H9 (cell line): ENCODE measurements around the gene TSG101. TPM values are rescaled to one million over a fixed set of nuclear protein-coding genes. Genes with fewer than 3 reads are reported as not detected.

Experiments used
- DNase-seq: peaks from one replicate; pipeline ENCODE4 v3.0.0-alpha.2; 2017
- H2AFZ ChIP-seq: one replicate; pipeline ENCODE4 v1.6.1; 2013; ENCODE audit warnings: mild to moderate bottlenecking, low read length, control low read depth, moderate library complexity
- H2AK5ac ChIP-seq: 2 replicates; pipeline ENCODE4 v1.6.1; 2013; ENCODE audit warnings: low read length, control low read depth, mixed read lengths; ENCODE audit not compliant: insufficient read length
- H2BK120ac ChIP-seq: one replicate; pipeline ENCODE4 v1.6.1; 2013; ENCODE audit warnings: low read depth, mild to moderate bottlenecking, low read length, control low read depth, inconsistent platforms; ENCODE audit not compliant: poor library complexity, severe bottlenecking
- H2BK12ac ChIP-seq: 2 replicates; pipeline ENCODE4 v1.6.1; 2013; ENCODE audit warnings: low read length, control low read depth, mixed read lengths, low read depth; ENCODE audit not compliant: insufficient read length
- H2BK15ac ChIP-seq: 2 replicates; pipeline ENCODE4 v1.6.1; 2013; ENCODE audit warnings: low read depth, low read length, control low read depth
- H2BK20ac ChIP-seq: one replicate; pipeline ENCODE4 v1.6.1; 2013; ENCODE audit warnings: low read depth, mild to moderate bottlenecking, low read length, control low read depth, inconsistent platforms; ENCODE audit not compliant: poor library complexity, severe bottlenecking
- H2BK5ac ChIP-seq: 2 replicates; pipeline ENCODE4 v1.6.1; 2013; ENCODE audit warnings: low read length, control low read depth, mixed read lengths; ENCODE audit not compliant: insufficient read length
- H3K14ac ChIP-seq: 2 replicates; pipeline ENCODE4 v1.6.1; 2013; ENCODE audit warnings: low read length, control low read depth; ENCODE audit not compliant: insufficient read depth
- H3K18ac ChIP-seq: 2 replicates; pipeline ENCODE4 v1.6.1; 2013; ENCODE audit warnings: low read depth, mild to moderate bottlenecking, mixed read lengths, low read length, control low read depth; ENCODE audit not compliant: insufficient read length
- H3K23ac ChIP-seq: 2 replicates; pipeline ENCODE4 v1.6.1; 2013; ENCODE audit warnings: low read length, control low read depth, mixed read lengths, low read depth; ENCODE audit not compliant: insufficient read length
- H3K23me2 ChIP-seq: 2 replicates; pipeline ENCODE4 v1.6.1; 2013; ENCODE audit warnings: low read depth, mild to moderate bottlenecking, mixed read lengths, low read length, control low read depth; ENCODE audit not compliant: insufficient read length, poor library complexity, severe bottlenecking
- H3K27ac ChIP-seq: 2 replicates; pipeline ENCODE4 v1.5.1; 2013; ENCODE audit warnings: low read length, control low read depth, mixed read lengths, low read depth; ENCODE audit not compliant: insufficient read length
- H3K27me3 ChIP-seq: 2 replicates; pipeline ENCODE4 v1.6.1; 2013; ENCODE audit warnings: low read length, control low read depth, inconsistent platforms; ENCODE audit not compliant: insufficient read depth
- H3K4ac ChIP-seq: 2 replicates; pipeline ENCODE4 v1.6.1; 2013; ENCODE audit warnings: low read depth, mild to moderate bottlenecking, control low read depth, inconsistent platforms, low read length, moderate library complexity
- H3K4me1 ChIP-seq: 2 replicates; pipeline ENCODE4 v1.6.1; 2013; ENCODE audit warnings: low read length, control low read depth, inconsistent platforms; ENCODE audit not compliant: insufficient read depth
- H3K4me2 ChIP-seq: 2 replicates; pipeline ENCODE4 v1.6.1; 2013; ENCODE audit warnings: low read length, control low read depth, mixed read lengths; ENCODE audit not compliant: insufficient read length, insufficient read depth
- H3K56ac ChIP-seq: 2 replicates; pipeline ENCODE4 v1.6.1; 2013; ENCODE audit warnings: low read depth, mild to moderate bottlenecking, mixed read lengths, low read length, control low read depth; ENCODE audit not compliant: insufficient read length
- H3K79me1 ChIP-seq: 2 replicates; pipeline ENCODE4 v1.6.1; 2013; ENCODE audit warnings: low read depth, mild to moderate bottlenecking, moderate library complexity, low read length, control low read depth, inconsistent platforms; ENCODE audit not compliant: insufficient read depth, poor library complexity, severe bottlenecking
- H3K79me2 ChIP-seq: 2 replicates; pipeline ENCODE4 v1.6.1; 2013; ENCODE audit warnings: low read length, control low read depth, inconsistent platforms; ENCODE audit not compliant: insufficient read depth
- H3K9ac ChIP-seq: 2 replicates; pipeline ENCODE4 v1.6.1; 2013; ENCODE audit warnings: low read length, control low read depth, mixed read lengths; ENCODE audit not compliant: insufficient read length; ENCODE audit errors: extremely low read depth
- H3K9me3 ChIP-seq: one replicate; pipeline ENCODE4 v1.6.1; 2013; ENCODE audit warnings: low read depth, low read length, inconsistent platforms; ENCODE audit not compliant: control insufficient read depth
- H3T11ph ChIP-seq: one replicate; pipeline ENCODE4 v1.6.1; 2013; ENCODE audit warnings: mild to moderate bottlenecking, low read length, control low read depth, inconsistent platforms
- H4K20me1 ChIP-seq: one replicate; pipeline ENCODE4 v1.6.1; 2013; ENCODE audit not compliant: control insufficient read depth, insufficient read length, insufficient read depth
- H4K5ac ChIP-seq: 2 replicates; pipeline ENCODE4 v1.6.1; 2013; ENCODE audit warnings: low read depth, mild to moderate bottlenecking, mixed read lengths, low read length, control low read depth; ENCODE audit not compliant: insufficient read length
- H4K8ac ChIP-seq: replicated peaks from 2 replicates; pipeline ENCODE4 v1.6.1; 2013; ENCODE audit warnings: low read length, control low read depth, mixed read lengths, low read depth; ENCODE audit not compliant: insufficient read length
- H4K91ac ChIP-seq: 2 replicates; pipeline ENCODE4 v1.6.1; 2013; ENCODE audit warnings: low read depth, mild to moderate bottlenecking, moderate library complexity, mixed read lengths, low read length, control low read depth; ENCODE audit not compliant: insufficient read length
- H3K27ac Mint-ChIP-seq, 3 experiments: 2 replicates in 2 of 3; 3 replicates in 1 of 3; pipeline ENCODE4 v1.8.0; 2020 to 2021; ENCODE audit warnings: mixed read lengths in 3 of 3, mild to moderate bottlenecking in 1 of 3, moderate library complexity in 1 of 3
- H3K27me3 Mint-ChIP-seq: 2 replicates; pipeline ENCODE4 v1.8.0; 2021; ENCODE audit warnings: low read depth, mild to moderate bottlenecking, moderate library complexity, mixed read lengths
- H3K36me3 Mint-ChIP-seq, 3 experiments: 2 replicates in 2 of 3; 3 replicates in 1 of 3; pipeline ENCODE4 v1.8.0; 2020 to 2021; ENCODE audit warnings: low read depth in 3 of 3, mixed read lengths in 3 of 3; ENCODE audit not compliant: insufficient read depth in 1 of 3
- H3K4me1 Mint-ChIP-seq, 2 experiments: 2 replicates each; pipeline ENCODE4 v1.8.0; 2020; ENCODE audit warnings: mixed read lengths in 2 of 2
- H3K4me3 Mint-ChIP-seq, 2 experiments: 2 replicates in 1 of 2; 3 replicates in 1 of 2; pipeline ENCODE4 v1.8.0; 2020 to 2021; ENCODE audit warnings: mild to moderate bottlenecking in 2 of 2, mixed read lengths in 2 of 2, moderate library complexity in 1 of 2
- H3K9me3 Mint-ChIP-seq, 2 experiments: 2 replicates in 1 of 2; 3 replicates in 1 of 2; pipeline ENCODE4 v1.8.0; 2020; ENCODE audit warnings: mild to moderate bottlenecking in 2 of 2, mixed read lengths in 2 of 2, moderate library complexity in 1 of 2
- CTCF ChIP-seq: fragments of 200-600 bp; sonication (generic); conservative IDR thresholded peaks from 3 replicates; pipeline ENCODE4 v1.8.0; 2021; ENCODE audit warnings: antibody characterized with exemption, mild to moderate bottlenecking
- WGBS: extraction: QIAGEN DNeasy Blood & Tissue Kit; methylation state at CpG from one replicate; pipeline ENCODE4 v1.1.7; 2013; ENCODE audit warnings: missing lambda C conversion rate, low lambda C conversion rate, mixed read lengths; ENCODE audit not compliant: insufficient read length; ENCODE audit errors: extremely low coverage; 5-methylcytosine and 5-hydroxymethylcytosine counted together
- total RNA-seq: library from RNA; stranded (reverse); gene quantifications from 2 replicates; pipeline ENCODE4 v1.2.1, GENCODE V29; 2021

Gene TSG101
- total RNA-seq, 1 experiment from 2014 or later: 50.3 TPM

GRCh38 chr11:18468961-18469360 lies 57.8 kb downstream of the TSG101 start:
- no peak overlapping the region for H3K4me3 Mint-ChIP-seq
- H3K27ac ChIP-seq: no peak overlapping the region
- H4K8ac ChIP-seq: no peak overlapping the region
- no peak for TF ChIP-seq CTCF
- H3K9ac ChIP-seq: no peak overlapping the region
- H2BK12ac ChIP-seq: no peak overlapping the region
- H3K4me1 ChIP-seq: no peaks in the 10 kb centered on the region
- no peak overlapping the region for H4K5ac ChIP-seq
- H3K27ac Mint-ChIP-seq: no peak overlapping the region
- H2BK5ac ChIP-seq: no peak overlapping the region
- H3K18ac ChIP-seq: no peak overlapping the region
- no peaks in the 10 kb centered on the region for H3K9me3 Mint-ChIP-seq
- no peak overlapping the region for H2BK15ac ChIP-seq
- WGBS: no CpG with 5 or more reads among the region's 7 CpGs
- no peak overlapping the region for H3K4me2 ChIP-seq
- DNase-seq: no peak
- no peaks in the 10 kb centered on the region for H3K9me3 ChIP-seq
- H2BK120ac ChIP-seq: no peak overlapping the region
- no peak overlapping the region for H3K14ac ChIP-seq
- H3K79me1 ChIP-seq: no peaks in the 10 kb centered on the region
- no peak overlapping the region for H3T11ph ChIP-seq
- no peaks in the 10 kb centered on the region for H3K27me3 Mint-ChIP-seq
- no peaks in the 10 kb centered on the region for H3K36me3 Mint-ChIP-seq
- H3K4me1 Mint-ChIP-seq: no peaks in the 10 kb centered on the region
- H2AK5ac ChIP-seq: no peak overlapping the region
- no peak overlapping the region for H2BK20ac ChIP-seq
- H3K4ac ChIP-seq: no peak overlapping the region
- H3K23ac ChIP-seq: no peak overlapping the region
- H3K27me3 ChIP-seq: no peaks in the 10 kb centered on the region
- no peak overlapping the region for H3K56ac ChIP-seq
- H3K23me2 ChIP-seq: no peaks in the 10 kb centered on the region
- no peaks in the 10 kb centered on the region for H4K20me1 ChIP-seq
- no peak overlapping the region for H4K91ac ChIP-seq
- no peak overlapping the region for H2AFZ ChIP-seq
- no peaks in the 10 kb centered on the region for H3K79me2 ChIP-seq
